ENCODE data around the gene ATP8A1.

The ATP8A1 gene

GRCh38 chr4:42626629-42627146 is 30.2 kb downstream of the ATP8A1 start:
- H3K4me3 ChIP-seq (ENCODE audit: low read length), result no peak overlapping the region
- DNase-seq (ENCODE audit: low read depth), result no peak
- TF ChIP-seq, protein P1, sequence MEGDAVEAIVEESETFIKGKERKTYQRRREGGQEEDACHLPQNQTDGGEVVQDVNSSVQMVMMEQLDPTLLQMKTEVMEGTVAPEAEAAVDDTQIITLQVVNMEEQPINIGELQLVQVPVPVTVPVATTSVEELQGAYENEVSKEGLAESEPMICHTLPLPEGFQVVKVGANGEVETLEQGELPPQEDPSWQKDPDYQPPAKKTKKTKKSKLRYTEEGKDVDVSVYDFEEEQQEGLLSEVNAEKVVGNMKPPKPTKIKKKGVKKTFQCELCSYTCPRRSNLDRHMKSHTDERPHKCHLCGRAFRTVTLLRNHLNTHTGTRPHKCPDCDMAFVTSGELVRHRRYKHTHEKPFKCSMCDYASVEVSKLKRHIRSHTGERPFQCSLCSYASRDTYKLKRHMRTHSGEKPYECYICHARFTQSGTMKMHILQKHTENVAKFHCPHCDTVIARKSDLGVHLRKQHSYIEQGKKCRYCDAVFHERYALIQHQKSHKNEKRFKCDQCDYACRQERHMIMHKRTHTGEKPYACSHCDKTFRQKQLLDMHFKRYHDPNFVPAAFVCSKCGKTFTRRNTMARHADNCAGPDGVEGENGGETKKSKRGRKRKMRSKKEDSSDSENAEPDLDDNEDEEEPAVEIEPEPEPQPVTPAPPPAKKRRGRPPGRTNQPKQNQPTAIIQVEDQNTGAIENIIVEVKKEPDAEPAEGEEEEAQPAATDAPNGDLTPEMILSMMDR (conservative IDR thresholded peaks at IDR 0.05; ENCODE audit: low read length), result no peak

DNA sequence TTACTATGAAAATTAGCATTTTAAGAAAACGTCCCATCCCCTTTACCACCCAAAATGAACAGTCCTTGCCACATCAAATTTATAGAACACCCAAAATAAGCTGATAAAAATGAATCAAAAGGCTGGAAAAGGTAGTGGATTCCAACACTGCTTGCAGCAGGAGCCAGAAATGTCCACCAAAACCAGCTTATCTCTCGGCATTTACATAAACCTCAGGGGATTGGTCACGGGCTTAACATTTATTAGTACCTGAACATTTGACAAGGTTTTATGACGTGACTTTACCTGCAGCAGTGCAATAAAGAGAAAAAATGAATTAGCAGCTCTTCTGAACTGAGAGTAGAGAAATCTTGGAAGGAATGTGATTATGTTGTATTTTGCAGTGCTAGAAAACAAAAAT is 31.6 kb downstream of the ATP8A1 start:
- no peak for DNase-seq (ENCODE audit: low read depth)
- TF ChIP-seq, protein P1 (conservative IDR thresholded peaks at IDR 0.05; ENCODE audit: low read length), result no peak
- no peak overlapping the region for H3K4me3 ChIP-seq (ENCODE audit: low read length)

DNA sequence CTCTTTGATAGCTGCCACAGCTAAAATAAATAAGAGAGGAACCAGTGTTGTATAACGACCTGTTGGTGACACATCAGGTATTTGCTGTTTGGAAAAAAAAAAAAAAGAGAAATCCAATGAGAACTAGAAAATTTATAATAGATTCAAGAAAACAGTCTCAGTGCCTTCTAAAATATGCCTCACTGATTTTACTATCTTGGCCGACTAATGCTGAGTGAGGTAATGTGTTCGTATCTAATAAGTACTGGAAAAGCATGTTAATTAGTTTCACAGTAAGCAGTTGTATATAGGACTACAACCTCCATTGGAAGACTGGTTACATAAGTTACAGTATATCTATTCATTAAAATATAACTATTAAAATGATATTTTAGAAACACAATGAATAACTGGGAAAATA is 32.4 kb downstream of the ATP8A1 start:
- TF ChIP-seq, protein P1 (conservative IDR thresholded peaks at IDR 0.05; ENCODE audit: low read length), result no peak
- no peak for DNase-seq (ENCODE audit: low read depth)
- H3K4me3 ChIP-seq (ENCODE audit: low read length), result no peak overlapping the region

GRCh38 chr4:42618023-42618422 is 38.9 kb downstream of the ATP8A1 start:
- no peak for DNase-seq (ENCODE audit: low read depth)
- no peak overlapping the region for H3K4me3 ChIP-seq (ENCODE audit: low read length)
- TF ChIP-seq, protein P1 (conservative IDR thresholded peaks at IDR 0.05; ENCODE audit: low read length), result no peak

GRCh38 chr4:42617030-42617429 is 39.9 kb downstream of the ATP8A1 start:
- H3K4me3 ChIP-seq (ENCODE audit: low read length), result no peak overlapping the region
- DNase-seq (ENCODE audit: low read depth), result no peak
- TF ChIP-seq, protein P1 (conservative IDR thresholded peaks at IDR 0.05; ENCODE audit: low read length), result no peak

DNA sequence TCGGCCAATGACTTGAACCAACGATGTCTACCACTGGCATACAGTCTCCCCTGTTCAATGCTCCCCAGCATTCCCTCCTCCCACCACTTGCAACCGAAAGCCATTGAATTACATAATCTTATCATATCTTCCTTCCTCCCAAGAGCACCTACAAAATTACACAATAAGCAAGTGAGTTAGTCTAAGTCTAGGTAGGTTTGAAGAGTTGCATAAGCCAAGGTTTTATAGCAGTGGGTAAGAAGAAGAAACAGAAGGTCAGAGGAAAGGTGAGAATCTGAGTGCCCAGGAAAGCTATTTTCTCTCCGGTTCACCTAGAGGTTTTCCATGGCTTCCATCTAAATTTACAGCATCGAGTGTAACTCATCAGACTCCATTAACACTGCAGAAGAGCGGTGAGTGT is 40.3 kb downstream of the ATP8A1 start:
- H3K4me3 ChIP-seq (ENCODE audit: low read length), result no peak overlapping the region
- TF ChIP-seq, protein P1 (conservative IDR thresholded peaks at IDR 0.05; ENCODE audit: low read length), result no peak
- DNase-seq (ENCODE audit: low read depth), result no peak

- TF ChIP-seq, protein P1 (conservative IDR thresholded peaks at IDR 0.05; ENCODE audit: low read length), result no peak
- H3K4me3 ChIP-seq (ENCODE audit: low read length), result no peak overlapping the region
- DNase-seq (ENCODE audit: low read depth), result no peak
These were observed 41.7 kb downstream of the ATP8A1 start for GRCh38 chr4:42615131-42615763.

All from AG10803 (cell line).